Measurements from ENCODE around the gene RNLS.

Gene RNLS

GRCh38 chr10:88314362-88314761, 268.8 kb downstream of the RNLS start:
- Histone ChIP-seq H3K4me3 (ENCODE audit: insufficient read depth, low read length, poor library complexity, severe bottlenecking) (no peak overlapping the region), H2AFZ (ENCODE audit: low read depth, low read length, severe bottlenecking) (no peak overlapping the region), H4K20me1 (ENCODE audit: low read depth, low read length) (no peaks in the 10 kb centered on the region), H3K9ac (ENCODE audit: low read length) (no peak overlapping the region), H3K4me2 (ENCODE audit: low read depth, low read length, poor library complexity, severe bottlenecking) (no peak overlapping the region), H3K27me3 (ENCODE audit: low read length) (no peaks in the 10 kb centered on the region), H3K9me2 (replicated peaks; ENCODE audit: insufficient read depth, low read length) (no peaks in the 10 kb centered on the region), H3K79me2 (ENCODE audit: insufficient read depth, low read length) (no peaks in the 10 kb centered on the region), H3K27ac (ENCODE audit: low read depth, low read length) (no peak overlapping the region), H3K9me3 (ENCODE audit: insufficient read depth, low read length) (peaks cover 9% of the 10 kb centered on the region; the same call in 1 of the 2 replicates), H3K36me3 (ENCODE audit: low read length) (peaks cover 4% of the 10 kb centered on the region), H3F3A (ENCODE audit: insufficient read depth) (no peaks in the 10 kb centered on the region)
- no peak for TF ChIP-seq EZH2phosphoT487 (conservative IDR thresholded peaks at IDR 0.05; ENCODE audit: low read length)
- TF ChIP-seq CTCF (IDR thresholded peaks at IDR 0.05; ENCODE audit: insufficient read depth, low read length, poor library complexity, severe bottlenecking) = no peak

GRCh38 chr10:88313878-88314277, 269.2 kb downstream of the RNLS start:
- Histone ChIP-seq H3K79me2 (ENCODE audit: insufficient read depth, low read length) (no peaks in the 10 kb centered on the region), H4K20me1 (ENCODE audit: low read depth, low read length) (no peaks in the 10 kb centered on the region), H3K9me2 (replicated peaks; ENCODE audit: insufficient read depth, low read length) (no peaks in the 10 kb centered on the region), H3K9me3 (ENCODE audit: insufficient read depth, low read length) (peaks cover 5% of the 10 kb centered on the region; the same call in 1 of the 2 replicates), H3K27ac (ENCODE audit: low read depth, low read length) (no peak overlapping the region), H2AFZ (ENCODE audit: low read depth, low read length, severe bottlenecking) (no peak overlapping the region), H3K9ac (ENCODE audit: low read length) (no peak overlapping the region), H3K4me2 (ENCODE audit: low read depth, low read length, poor library complexity, severe bottlenecking) (no peak overlapping the region), H3K4me3 (ENCODE audit: insufficient read depth, low read length, poor library complexity, severe bottlenecking) (no peak overlapping the region), H3K27me3 (ENCODE audit: low read length) (no peaks in the 10 kb centered on the region), H3K36me3 (ENCODE audit: low read length) (no peaks in the 10 kb centered on the region), H3F3A (ENCODE audit: insufficient read depth) (no peaks in the 10 kb centered on the region)
- TF ChIP-seq EZH2phosphoT487 (conservative IDR thresholded peaks at IDR 0.05; ENCODE audit: low read length) = no peak
- TF ChIP-seq CTCF (IDR thresholded peaks at IDR 0.05; ENCODE audit: insufficient read depth, low read length, poor library complexity, severe bottlenecking) = no peak

- Histone ChIP-seq H3F3A (ENCODE audit: insufficient read depth) (no peaks in the 10 kb centered on the region), H3K9me3 (ENCODE audit: insufficient read depth, low read length) (no peaks in the 10 kb centered on the region), H4K20me1 (ENCODE audit: low read depth, low read length) (no peaks in the 10 kb centered on the region), H3K9me2 (replicated peaks; ENCODE audit: insufficient read depth, low read length) (no peaks in the 10 kb centered on the region), H2AFZ (ENCODE audit: low read depth, low read length, severe bottlenecking) (no peak overlapping the region), H3K4me3 (ENCODE audit: insufficient read depth, low read length, poor library complexity, severe bottlenecking) (no peak overlapping the region), H3K27me3 (ENCODE audit: low read length) (no peaks in the 10 kb centered on the region), H3K36me3 (ENCODE audit: low read length) (no peaks in the 10 kb centered on the region), H3K4me2 (ENCODE audit: low read depth, low read length, poor library complexity, severe bottlenecking) (no peak overlapping the region), H3K79me2 (ENCODE audit: insufficient read depth, low read length) (no peaks in the 10 kb centered on the region), H3K9ac (ENCODE audit: low read length) (no peak overlapping the region), H3K27ac (ENCODE audit: low read depth, low read length) (no peak overlapping the region)
- TF ChIP-seq CTCF (IDR thresholded peaks at IDR 0.05; ENCODE audit: insufficient read depth, low read length, poor library complexity, severe bottlenecking) = no peak
- TF ChIP-seq EZH2phosphoT487 (conservative IDR thresholded peaks at IDR 0.05; ENCODE audit: low read length) = no peak
Observed at GRCh38 chr10:88312855-88313254, 270.3 kb downstream of the RNLS start.
